Tibial nerve (tissue), 4 donors: ENCODE data around the gene PXDN.

ENCODE experiments used
- EP300 ChIP-seq, 2 donors: sonication (generic); formaldehyde crosslinking; IDR thresholded peaks; one replicate each; pipeline ENCODE4 v1.6.1; 2017; ENCODE audit warnings: antibody characterized with exemption in 2 of 2, mild to moderate bottlenecking in 1 of 2
- POLR2A ChIP-seq, 2 donors: fragments of 450-650 bp; IDR thresholded peaks; one replicate each; pipeline ENCODE4 v1.6.1; 2017; ENCODE audit warnings: antibody characterized with exemption in 2 of 2, mild to moderate bottlenecking in 2 of 2, moderate library complexity in 2 of 2
- TF ChIP-seq, protein P1 (sequence below), 5 experiments: fragments of 200-600 bp in 3 of 5; fragments of 450-650 bp in 2 of 5; sonication (generic) in 3 of 5; IDR thresholded peaks; one replicate each; pipeline ENCODE4 v1.5.1; 2016 to 2019; ENCODE audit warnings: antibody characterized with exemption in 5 of 5, mild to moderate bottlenecking in 3 of 5, moderate library complexity in 2 of 5

DNA sequence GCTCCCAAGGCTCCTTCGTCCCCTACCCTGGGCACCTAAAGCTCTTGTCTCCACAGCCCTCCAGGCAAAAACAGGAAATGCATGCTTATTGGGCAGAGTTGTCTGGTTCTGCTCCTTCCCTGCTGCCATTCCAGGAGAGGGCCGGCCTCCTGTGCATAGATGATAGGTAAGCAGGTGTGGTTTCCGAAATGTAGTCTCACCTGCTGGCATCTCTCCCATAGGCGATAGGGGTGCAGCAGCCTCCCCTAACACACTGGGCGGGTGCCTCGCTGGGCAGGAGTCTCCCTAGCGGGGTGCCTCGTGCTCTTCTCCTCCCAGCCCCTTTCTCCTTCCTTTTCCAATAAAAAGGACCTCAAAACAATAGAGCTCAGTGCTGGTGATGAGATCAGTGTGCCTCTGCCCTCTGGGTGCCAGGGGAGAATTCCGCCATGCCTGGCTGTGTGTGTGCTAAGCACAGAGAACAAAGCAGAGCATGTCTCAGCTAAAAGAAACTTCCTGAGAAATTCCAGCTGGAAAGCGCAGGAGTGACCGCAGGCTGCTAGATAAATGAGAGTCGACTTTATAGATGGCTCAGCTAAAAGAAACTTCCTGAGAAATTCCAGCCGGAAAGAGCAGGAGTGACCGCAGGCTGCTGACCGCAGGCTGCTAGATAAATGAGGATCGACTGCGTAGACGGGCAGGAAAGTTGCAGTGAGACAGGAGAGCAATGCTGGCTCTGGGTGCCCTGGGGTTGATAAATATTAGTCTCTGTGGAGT is 11.3 kb upstream of the PXDN start:
- TF ChIP-seq, protein P1, sequence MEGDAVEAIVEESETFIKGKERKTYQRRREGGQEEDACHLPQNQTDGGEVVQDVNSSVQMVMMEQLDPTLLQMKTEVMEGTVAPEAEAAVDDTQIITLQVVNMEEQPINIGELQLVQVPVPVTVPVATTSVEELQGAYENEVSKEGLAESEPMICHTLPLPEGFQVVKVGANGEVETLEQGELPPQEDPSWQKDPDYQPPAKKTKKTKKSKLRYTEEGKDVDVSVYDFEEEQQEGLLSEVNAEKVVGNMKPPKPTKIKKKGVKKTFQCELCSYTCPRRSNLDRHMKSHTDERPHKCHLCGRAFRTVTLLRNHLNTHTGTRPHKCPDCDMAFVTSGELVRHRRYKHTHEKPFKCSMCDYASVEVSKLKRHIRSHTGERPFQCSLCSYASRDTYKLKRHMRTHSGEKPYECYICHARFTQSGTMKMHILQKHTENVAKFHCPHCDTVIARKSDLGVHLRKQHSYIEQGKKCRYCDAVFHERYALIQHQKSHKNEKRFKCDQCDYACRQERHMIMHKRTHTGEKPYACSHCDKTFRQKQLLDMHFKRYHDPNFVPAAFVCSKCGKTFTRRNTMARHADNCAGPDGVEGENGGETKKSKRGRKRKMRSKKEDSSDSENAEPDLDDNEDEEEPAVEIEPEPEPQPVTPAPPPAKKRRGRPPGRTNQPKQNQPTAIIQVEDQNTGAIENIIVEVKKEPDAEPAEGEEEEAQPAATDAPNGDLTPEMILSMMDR (IDR thresholded peaks at IDR 0.05): no peak
- no peak for TF ChIP-seq POLR2A (IDR thresholded peaks at IDR 0.05)
- TF ChIP-seq EP300 (IDR thresholded peaks at IDR 0.05): no peak
